Daoy (cell line): Measurements from ENCODE around the gene SPACA4. TPM values are rescaled to one million over a fixed set of nuclear protein-coding genes. Genes with fewer than 3 reads are reported as not detected.
A peak's percentile ranks its signal among the peaks of the same experiment; 100 is the strongest.
"Not testable (repeated sequence)": the region's sequence is repeated elsewhere in the genome, so short reads cannot be mapped to it uniquely, and the experiment has no call there.

Experiments used
- DNase-seq: peaks from one replicate; pipeline ENCODE4 v3.0.0-alpha.2; 2015; ENCODE audit warnings: low read depth
- total RNA-seq: library from RNA; depleted of rRNA; stranded (reverse); fragments of >200 nt; shearing (Covaris generic); gene quantifications from 2 replicates; pipeline ENCODE4 v1.2.3, GENCODE V29; 2014

The SPACA4 gene
- total RNA-seq, 1 experiment from 2014 or later = not detected

DNA sequence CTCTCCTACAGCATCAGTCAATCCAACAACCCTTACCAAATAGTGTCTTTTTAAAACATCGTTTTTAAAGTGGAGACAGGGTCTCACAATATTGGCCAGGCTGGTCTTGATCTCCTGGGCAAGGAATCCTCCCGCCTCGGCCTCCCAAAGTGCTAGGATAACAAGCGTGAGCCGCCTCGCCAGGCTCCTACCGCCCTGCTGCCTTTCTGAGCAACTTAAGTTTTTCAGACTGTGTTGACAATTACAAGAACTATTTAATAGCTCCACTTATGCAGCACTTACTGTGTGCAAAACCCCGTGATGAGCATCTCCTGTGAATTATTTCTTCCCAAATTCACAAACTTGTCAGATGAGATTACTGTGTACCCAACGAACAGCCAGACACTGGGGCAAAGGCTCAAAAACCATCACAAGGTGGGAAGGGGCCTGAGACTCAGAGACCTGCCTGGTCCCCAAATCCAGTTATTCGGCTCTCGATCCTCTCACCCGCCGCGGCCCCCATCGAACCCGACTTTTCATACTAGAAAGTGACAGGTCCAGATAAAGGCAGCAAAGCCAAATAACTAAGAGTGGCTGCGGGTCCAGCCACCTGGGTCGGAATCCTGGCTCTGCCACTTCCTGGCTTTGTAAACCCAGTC is 11.9 kb downstream of the SPACA4 start:
- no peak for DNase-seq

GRCh38 chr19:48618916-48619691 is 12.6 kb downstream of the SPACA4 start, which contains the start of the genes RPL18 and SPHK2:
Gene RPL18 (minus strand): TSS chr19:48619178. CDS start chr19:48619143, 35 bp downstream.
Gene SPHK2 (plus strand): TSS chr19:48619506. CDS start chr19:48620515, 1,009 bp downstream.
- peak; percentile 100 for DNase-seq

- DNase-seq = no peak
Observed at GRCh38 chr19:48619692-48620585, 13.4 kb downstream of the SPACA4 start.

GRCh38 chr19:48623556-48624066 is 17.1 kb downstream of the SPACA4 start:
- no peak for DNase-seq

DNA sequence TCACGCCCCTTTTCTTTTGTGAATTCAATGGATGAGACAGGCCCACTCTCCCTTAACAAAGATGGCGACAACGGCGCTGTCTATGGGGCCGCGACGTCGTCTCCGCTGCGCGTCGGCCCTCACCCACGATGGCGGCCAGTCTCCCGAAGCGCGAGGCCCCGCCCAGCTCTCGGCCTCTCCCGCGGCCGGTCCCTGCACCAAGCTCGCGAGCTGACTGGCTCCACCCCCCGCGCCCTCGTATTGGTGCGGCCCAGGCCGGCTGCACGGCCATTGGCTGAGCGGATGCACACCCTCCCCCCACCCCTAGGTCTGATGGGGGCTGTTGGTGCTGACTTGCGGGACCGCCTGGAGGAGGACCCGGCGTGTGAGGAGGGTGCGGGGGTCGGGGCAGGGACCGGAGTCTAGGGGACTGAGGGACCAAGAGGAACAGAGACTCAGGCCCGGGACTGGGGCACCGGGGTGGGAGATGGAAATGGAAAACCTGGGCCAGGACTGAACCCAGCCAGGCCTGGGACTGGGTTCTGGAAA is 17.6 kb downstream of the SPACA4 start:
- peak; percentile 83 for DNase-seq

- no peak for DNase-seq
Observed at GRCh38 chr19:48624791-48625723, 18.5 kb downstream of the SPACA4 start.

DNA sequence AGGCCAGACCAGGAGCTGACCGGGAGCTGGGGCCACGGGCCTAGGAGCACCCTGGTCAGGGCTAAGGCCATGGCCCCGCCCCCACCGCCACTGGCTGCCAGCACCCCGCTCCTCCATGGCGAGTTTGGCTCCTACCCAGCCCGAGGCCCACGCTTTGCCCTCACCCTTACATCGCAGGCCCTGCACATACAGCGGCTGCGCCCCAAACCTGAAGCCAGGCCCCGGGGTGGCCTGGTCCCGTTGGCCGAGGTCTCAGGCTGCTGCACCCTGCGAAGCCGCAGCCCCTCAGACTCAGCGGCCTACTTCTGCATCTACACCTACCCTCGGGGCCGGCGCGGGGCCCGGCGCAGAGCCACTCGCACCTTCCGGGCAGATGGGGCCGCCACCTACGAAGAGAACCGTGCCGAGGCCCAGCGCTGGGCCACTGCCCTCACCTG is 19.4 kb downstream of the SPACA4 start:
- DNase-seq = no peak

DNA sequence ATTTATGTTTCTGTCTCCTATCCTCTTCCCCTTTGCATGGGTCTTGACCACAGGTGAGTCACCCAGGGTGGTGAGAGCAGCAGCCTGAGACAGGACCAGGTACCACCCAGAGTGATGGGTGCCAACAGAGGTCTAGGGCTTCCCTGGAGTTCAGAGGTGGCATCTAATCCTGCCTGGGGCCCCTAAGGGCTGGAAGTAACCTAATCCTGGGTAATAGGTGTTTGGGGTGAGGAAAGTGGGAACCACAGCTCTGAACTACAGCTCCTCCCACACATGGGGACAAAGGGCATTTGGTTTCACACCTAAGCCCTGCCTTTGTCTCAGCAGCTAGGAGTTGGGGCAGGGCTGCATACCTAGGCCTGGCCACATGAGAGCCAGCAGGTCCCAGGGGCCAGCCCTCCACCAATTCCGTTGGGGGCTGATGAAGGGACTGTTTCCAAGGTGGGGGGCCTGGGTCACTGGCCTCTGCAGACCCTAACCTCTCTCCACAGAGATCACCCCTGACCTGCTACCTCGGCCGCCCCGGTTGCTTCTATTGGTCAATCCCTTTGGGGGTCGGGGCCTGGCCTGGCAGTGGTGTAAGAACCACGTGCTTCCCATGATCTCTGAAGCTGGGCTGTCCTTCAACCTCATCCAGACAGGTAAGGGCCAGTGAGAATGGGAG is 20.8 kb downstream of the SPACA4 start:
- DNase-seq = peak; percentile 63

DNA sequence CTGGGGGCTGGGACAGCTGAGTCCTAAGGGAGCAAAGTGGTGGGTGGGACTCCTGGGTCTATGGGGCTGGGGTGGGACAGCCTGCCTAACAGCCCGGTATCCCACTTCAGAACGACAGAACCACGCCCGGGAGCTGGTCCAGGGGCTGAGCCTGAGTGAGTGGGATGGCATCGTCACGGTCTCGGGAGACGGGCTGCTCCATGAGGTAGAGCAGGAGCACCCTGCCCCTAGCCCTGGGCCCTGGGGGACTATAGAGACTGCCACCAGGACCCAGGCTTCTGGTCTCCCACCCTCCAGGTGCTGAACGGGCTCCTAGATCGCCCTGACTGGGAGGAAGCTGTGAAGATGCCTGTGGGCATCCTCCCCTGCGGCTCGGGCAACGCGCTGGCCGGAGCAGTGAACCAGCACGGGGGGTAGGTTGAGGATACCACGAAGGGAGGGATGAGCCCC is 21.3 kb downstream of the SPACA4 start:
- DNase-seq = no peak

- DNase-seq = no peak
Observed at GRCh38 chr19:48628486-48629296, 22.1 kb downstream of the SPACA4 start.

- no peak for DNase-seq
Observed at GRCh38 chr19:48629297-48629598, 22.7 kb downstream of the SPACA4 start.

DNA sequence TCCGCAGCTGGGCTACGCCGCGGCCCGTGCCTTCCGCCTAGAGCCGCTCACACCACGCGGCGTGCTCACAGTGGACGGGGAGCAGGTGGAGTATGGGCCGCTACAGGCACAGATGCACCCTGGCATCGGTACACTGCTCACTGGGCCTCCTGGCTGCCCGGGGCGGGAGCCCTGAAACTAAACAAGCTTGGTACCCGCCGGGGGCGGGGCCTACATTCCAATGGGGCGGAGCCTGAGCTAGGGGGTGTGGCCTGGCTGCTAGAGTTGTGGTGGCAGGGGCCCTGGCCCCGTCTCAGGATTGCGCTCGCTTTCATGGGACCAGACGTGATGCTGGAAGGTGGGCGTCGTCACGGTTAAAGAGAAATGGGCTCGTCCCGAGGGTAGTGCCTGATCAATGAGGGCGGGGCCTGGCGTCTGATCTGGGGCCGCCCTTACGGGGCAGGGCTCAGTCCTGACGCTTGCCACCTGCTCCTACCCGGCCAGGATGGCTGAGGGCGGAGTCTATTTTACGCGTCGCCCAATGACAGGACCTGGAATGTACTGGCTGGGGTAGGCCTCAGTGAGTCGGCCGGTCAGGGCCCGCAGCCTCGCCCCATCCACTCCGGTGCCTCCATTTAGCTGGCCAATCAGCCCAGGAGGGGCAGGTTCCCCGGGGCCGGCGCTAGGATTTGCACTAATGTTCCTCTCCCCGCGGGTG is 23.2 kb downstream of the SPACA4 start:
- peak; percentile 16 for DNase-seq

DNA sequence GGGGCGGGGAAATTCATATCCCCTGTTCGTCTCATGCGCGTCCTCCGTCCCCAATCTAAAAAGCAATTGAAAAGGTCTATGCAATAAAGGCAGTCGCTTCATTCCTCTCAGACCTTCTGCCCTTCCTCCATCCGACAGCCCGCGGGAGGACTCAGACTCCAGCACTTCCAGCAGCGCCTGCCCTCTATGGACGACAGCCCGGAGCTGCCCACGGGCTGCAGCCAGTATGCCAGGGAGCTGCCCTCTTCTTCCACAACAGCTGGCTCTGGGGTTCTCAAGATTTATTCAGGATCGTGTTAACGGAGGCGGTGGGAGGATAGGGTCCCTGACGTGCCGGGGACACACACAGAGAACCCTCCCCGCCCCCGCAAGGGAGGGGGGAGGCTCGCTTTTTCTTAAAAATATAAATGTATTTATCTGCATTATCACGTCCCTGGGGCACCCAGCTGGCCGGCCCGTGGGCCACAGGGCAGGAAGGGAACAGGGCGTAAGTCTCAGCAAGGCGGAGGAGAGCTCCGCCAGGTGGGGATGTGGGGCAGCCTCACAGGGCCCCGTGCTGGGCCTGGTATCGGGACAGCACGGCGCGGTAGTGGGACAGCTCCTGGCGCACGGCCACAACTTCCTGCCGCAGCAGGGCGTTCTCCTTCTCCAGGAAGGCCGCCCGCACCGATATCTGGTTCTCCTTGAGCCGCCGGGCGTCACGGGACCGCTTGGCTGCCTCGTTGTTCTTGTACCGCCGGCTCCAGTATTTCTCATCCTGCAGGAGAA is 23.9 kb downstream of the SPACA4 start:
- peak; percentile 41 for DNase-seq

GRCh38 chr19:48631225-48631624 is 24.7 kb downstream of the SPACA4 start:
- DNase-seq = no peak

DNA sequence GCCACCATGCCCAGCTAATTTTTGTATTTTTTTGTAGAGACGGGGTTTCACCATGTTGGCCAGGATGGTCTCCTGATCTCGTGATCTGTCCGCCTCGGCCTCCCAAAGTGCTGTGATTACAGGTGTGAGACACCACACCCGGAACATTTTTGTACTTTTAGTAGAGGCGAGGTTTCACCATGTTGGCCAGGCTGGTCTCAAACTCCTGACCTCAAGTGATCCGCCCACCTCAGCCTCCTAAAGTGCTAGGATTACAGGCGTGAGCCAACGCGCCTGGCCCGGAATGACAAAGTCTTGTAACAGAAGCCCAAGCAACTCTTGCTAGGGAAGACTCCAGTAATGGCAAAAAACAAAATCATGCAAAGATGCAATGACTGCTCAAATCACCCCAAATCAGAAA is 25.7 kb downstream of the SPACA4 start:
- DNase-seq = not testable (repeated sequence)

GRCh38 chr19:48632692-48633147 is 26.2 kb downstream of the SPACA4 start:
- DNase-seq = peak; percentile 25
